Fibroblast of lung (primary cell): ENCODE results near the gene AQP1.

Experiments used
- EZH2 ChIP-seq: IDR thresholded peaks from 2 replicates; pipeline ENCODE4 v1.5.1; 2012; ENCODE audit warnings: low read length, control low read depth, mild to moderate bottlenecking; ENCODE audit errors: missing control alignments
- TF ChIP-seq, protein P1 (sequence below), 2 donors: IDR thresholded peaks in 1 of 2; conservative IDR thresholded peaks in 1 of 2; 1 replicate in 1 of 2; 2 replicates in 1 of 2; pipeline ENCODE4 v1.5.1; 2011 to 2012; ENCODE audit warnings: low read length in 2 of 2, control low read depth in 1 of 2, inconsistent platforms in 1 of 2, low read depth in 1 of 2, mild to moderate bottlenecking in 1 of 2

DNA sequence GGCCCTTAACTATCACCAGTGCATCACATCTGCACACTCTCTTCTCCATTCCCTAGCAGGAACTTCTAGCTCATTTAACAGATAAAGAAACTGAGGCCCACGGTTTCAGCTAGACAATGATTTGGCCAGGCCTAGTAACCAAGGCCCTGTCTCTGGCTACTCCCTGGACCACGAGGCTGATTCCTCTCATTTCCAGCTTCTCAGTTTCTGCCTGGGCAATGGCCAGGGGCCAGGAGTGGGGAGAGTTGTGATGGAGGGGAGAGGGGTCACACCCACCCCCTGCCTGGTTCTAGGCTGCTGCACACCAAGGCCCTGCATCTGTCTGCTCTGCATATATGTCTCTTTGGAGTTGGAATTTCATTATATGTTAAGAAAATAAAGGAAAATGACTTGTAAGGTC lies 13.5 kb downstream of the AQP1 start:
- TF ChIP-seq, protein P1, sequence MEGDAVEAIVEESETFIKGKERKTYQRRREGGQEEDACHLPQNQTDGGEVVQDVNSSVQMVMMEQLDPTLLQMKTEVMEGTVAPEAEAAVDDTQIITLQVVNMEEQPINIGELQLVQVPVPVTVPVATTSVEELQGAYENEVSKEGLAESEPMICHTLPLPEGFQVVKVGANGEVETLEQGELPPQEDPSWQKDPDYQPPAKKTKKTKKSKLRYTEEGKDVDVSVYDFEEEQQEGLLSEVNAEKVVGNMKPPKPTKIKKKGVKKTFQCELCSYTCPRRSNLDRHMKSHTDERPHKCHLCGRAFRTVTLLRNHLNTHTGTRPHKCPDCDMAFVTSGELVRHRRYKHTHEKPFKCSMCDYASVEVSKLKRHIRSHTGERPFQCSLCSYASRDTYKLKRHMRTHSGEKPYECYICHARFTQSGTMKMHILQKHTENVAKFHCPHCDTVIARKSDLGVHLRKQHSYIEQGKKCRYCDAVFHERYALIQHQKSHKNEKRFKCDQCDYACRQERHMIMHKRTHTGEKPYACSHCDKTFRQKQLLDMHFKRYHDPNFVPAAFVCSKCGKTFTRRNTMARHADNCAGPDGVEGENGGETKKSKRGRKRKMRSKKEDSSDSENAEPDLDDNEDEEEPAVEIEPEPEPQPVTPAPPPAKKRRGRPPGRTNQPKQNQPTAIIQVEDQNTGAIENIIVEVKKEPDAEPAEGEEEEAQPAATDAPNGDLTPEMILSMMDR (conservative IDR thresholded peaks at IDR 0.05 in 1 of 2, IDR thresholded peaks at IDR 0.05 in 1 of 2; ENCODE audit: low read depth in 1 of 2, low read length in 2 of 2) = no peak
- no peak for TF ChIP-seq EZH2
